Astrocyte (in vitro differentiated cells and primary cell): ENCODE data around the gene OGFOD3. TPM values are rescaled to one million over a fixed set of nuclear protein-coding genes. Genes with fewer than 3 reads are reported as not detected.
A peak's percentile ranks its signal among the peaks of the same experiment; 100 is the strongest.

ENCODE experiments used
- DNase-seq: peaks from one replicate; pipeline ENCODE4 v3.0.0-alpha.2; 2010; ENCODE audit warnings: low read depth
- FAIRE-seq: peaks from 2 replicates; lab custom pipeline; 2011; peaks lifted over from hg19 to GRCh38; lab: Jason Lieb, UNC
- H2AFZ ChIP-seq: 2 replicates; pipeline ENCODE4 v1.6.0; 2012; ENCODE audit warnings: low read depth, low read length, inconsistent platforms
- H3K27ac ChIP-seq: 2 replicates; pipeline ENCODE4 v1.5.1; 2011; ENCODE audit warnings: low read depth, low read length, inconsistent platforms
- H3K27me3 ChIP-seq: 2 replicates; pipeline ENCODE4 v1.6.0; 2011; ENCODE audit warnings: low read length, inconsistent platforms; ENCODE audit not compliant: insufficient read depth
- H3K36me3 ChIP-seq: 2 replicates; pipeline ENCODE4 v1.5.1; 2011; ENCODE audit warnings: low read length, inconsistent platforms; ENCODE audit not compliant: insufficient read depth
- H3K4me1 ChIP-seq: 2 replicates; pipeline ENCODE4 v1.5.1; 2011; ENCODE audit warnings: low read length, inconsistent platforms; ENCODE audit not compliant: insufficient read depth
- H3K4me2 ChIP-seq: 2 replicates; pipeline ENCODE4 v1.6.0; 2012; ENCODE audit warnings: low read length, inconsistent platforms
- H3K4me3 ChIP-seq: 2 replicates; pipeline ENCODE4 v1.5.1; 2011; ENCODE audit warnings: low read depth, mild to moderate bottlenecking, low read length, inconsistent platforms; ENCODE audit not compliant: insufficient read depth
- H3K79me2 ChIP-seq: 2 replicates; pipeline ENCODE4 v1.6.0; 2012; ENCODE audit warnings: mild to moderate bottlenecking, low read length, inconsistent platforms; ENCODE audit not compliant: insufficient read depth
- H3K9ac ChIP-seq: 2 replicates; pipeline ENCODE4 v1.6.0; 2012; ENCODE audit warnings: mild to moderate bottlenecking, low read length, inconsistent platforms
- H3K9me3 ChIP-seq: 2 replicates; pipeline ENCODE4 v1.5.1; 2012; ENCODE audit warnings: low read depth, mild to moderate bottlenecking, low read length, inconsistent platforms; ENCODE audit not compliant: insufficient read depth
- H4K20me1 ChIP-seq: 2 replicates; pipeline ENCODE4 v1.6.0; 2012; ENCODE audit warnings: low read length, inconsistent platforms; ENCODE audit not compliant: insufficient read depth
- H3K27ac Mint-ChIP-seq: one replicate; pipeline ENCODE4 v1.8.0; 2021; ENCODE audit warnings: mild to moderate bottlenecking, mixed read lengths; ENCODE audit not compliant: unreplicated experiment
- H3K27me3 Mint-ChIP-seq: one replicate; pipeline ENCODE4 v1.8.0; 2021; ENCODE audit warnings: low read depth, mixed read lengths; ENCODE audit not compliant: unreplicated experiment
- H3K36me3 Mint-ChIP-seq: one replicate; pipeline ENCODE4 v1.8.0; 2021; ENCODE audit warnings: low read depth, mixed read lengths; ENCODE audit not compliant: unreplicated experiment
- H3K4me1 Mint-ChIP-seq: one replicate; pipeline ENCODE4 v1.8.0; 2021; ENCODE audit warnings: low read depth, mixed read lengths; ENCODE audit not compliant: unreplicated experiment
- H3K4me3 Mint-ChIP-seq: one replicate; pipeline ENCODE4 v1.8.0; 2021; ENCODE audit warnings: mild to moderate bottlenecking, moderate library complexity, mixed read lengths; ENCODE audit not compliant: unreplicated experiment
- H3K9me3 Mint-ChIP-seq: one replicate; pipeline ENCODE4 v1.8.0; 2021; ENCODE audit warnings: mild to moderate bottlenecking, mixed read lengths; ENCODE audit not compliant: unreplicated experiment
- CTCF ChIP-seq: IDR thresholded peaks from 2 replicates; pipeline ENCODE4 v1.5.1; 2011; ENCODE audit warnings: low read depth, mild to moderate bottlenecking, inconsistent platforms, low read length, moderate library complexity; ENCODE audit not compliant: insufficient read depth
- EZH2 ChIP-seq: IDR thresholded peaks from 2 replicates; pipeline ENCODE4 v1.6.1; 2012; ENCODE audit warnings: mild to moderate bottlenecking, low read length, inconsistent platforms; ENCODE audit not compliant: insufficient read depth
- total RNA-seq: library from RNA; stranded (reverse); gene quantifications from 2 replicates; pipeline ENCODE4 v1.2.1, GENCODE V29; 2021

OGFOD3 gene
- total RNA-seq, 1 donor from 2014 or later: 20.9 TPM

DNA sequence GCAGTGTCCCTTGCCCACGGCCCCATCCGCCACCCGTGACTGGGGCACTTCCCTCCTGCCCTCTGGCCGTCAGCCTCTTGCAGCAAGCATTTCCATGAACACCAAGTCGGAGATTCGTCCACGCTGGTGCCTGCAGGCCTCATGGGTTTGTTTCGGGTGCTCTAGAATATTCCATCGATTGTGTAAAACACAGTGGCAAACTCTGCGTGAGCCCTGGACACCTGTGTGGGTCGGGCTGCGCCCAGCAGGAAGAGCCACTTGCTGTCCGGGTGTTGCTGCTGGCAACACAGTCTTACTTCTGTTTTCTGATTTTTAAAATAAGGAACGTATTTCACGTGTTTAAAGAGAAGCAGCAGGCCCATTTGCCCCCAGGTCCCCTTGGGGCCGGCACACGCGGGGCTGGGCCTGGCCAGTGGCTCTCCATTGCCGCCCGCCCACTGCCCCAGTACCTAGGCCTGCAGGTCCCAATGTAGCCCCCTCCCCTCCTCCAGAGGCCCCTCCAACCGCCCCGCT, 22.1 kb upstream of the OGFOD3 start:
- H4K20me1 ChIP-seq: peaks cover 36% of the 10 kb centered on the region
- H3K4me2 ChIP-seq: no peak overlapping the region
- no peak overlapping the region for H3K4me3 ChIP-seq
- H3K36me3 ChIP-seq: no peaks in the 10 kb centered on the region
- no peak overlapping the region for H3K9ac ChIP-seq
- no peaks in the 10 kb centered on the region for H3K27me3 ChIP-seq
- TF ChIP-seq CTCF: no peak
- TF ChIP-seq EZH2: no peak
- FAIRE-seq: no peak
- peak overlapping the region; percentile 59 for H3K27ac Mint-ChIP-seq
- no peak overlapping the region for H3K27ac ChIP-seq
- peaks cover 1% of the 10 kb centered on the region for H3K9me3 Mint-ChIP-seq
- peaks cover 8% of the 10 kb centered on the region for H3K36me3 Mint-ChIP-seq
- no peaks in the 10 kb centered on the region for H3K79me2 ChIP-seq
- peaks cover 5% of the 10 kb centered on the region for H3K4me1 ChIP-seq
- H3K4me3 Mint-ChIP-seq: no peak overlapping the region
- H3K27me3 Mint-ChIP-seq: no peaks in the 10 kb centered on the region
- H2AFZ ChIP-seq: no peak overlapping the region
- no peaks in the 10 kb centered on the region for H3K4me1 Mint-ChIP-seq
- H3K9me3 ChIP-seq: no peaks in the 10 kb centered on the region
- DNase-seq: no peak

DNA sequence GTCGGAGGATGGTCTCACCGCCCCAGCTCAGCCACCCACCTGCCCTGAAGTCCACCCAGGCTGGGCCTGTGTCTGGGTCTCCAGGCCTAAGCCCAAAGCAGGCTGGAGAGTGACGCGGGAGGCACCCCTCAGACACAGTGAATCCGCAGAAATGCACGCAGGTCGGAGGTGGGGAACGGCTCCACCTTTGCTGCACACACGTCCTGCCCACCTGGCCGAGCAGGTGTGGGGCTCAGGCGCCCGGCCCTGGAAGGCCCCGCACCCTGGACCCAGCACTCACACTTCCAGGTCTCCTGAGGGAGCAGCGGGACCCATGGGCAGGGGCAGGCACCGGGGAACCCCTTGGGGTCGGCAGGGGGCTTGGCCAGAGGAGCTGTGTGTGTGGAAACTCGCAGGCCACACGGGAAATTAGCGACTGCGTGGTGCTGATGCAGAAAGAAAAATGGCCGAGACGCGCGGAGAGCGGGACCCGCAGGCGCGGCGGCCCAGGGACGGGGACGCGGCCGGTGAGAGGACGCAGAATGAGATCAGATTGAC, 21.5 kb upstream of the OGFOD3 start:
- Mint-ChIP-seq H3K27me3 (no peaks in the 10 kb centered on the region), H3K9me3 (peaks cover 1% of the 10 kb centered on the region), H3K36me3 (peaks cover 8% of the 10 kb centered on the region), H3K4me3 (no peak overlapping the region), H3K27ac (no peak overlapping the region), H3K4me1 (peaks cover 3% of the 10 kb centered on the region)
- Histone ChIP-seq H3K4me3 (no peak overlapping the region), H3K9ac (no peak overlapping the region), H3K27ac (no peak overlapping the region), H3K4me2 (no peak overlapping the region), H3K79me2 (no peaks in the 10 kb centered on the region), H4K20me1 (peaks cover 29% of the 10 kb centered on the region), H3K9me3 (no peaks in the 10 kb centered on the region), H3K27me3 (no peaks in the 10 kb centered on the region), H2AFZ (no peak overlapping the region), H3K36me3 (no peaks in the 10 kb centered on the region), H3K4me1 (peaks cover 6% of the 10 kb centered on the region)
- DNase-seq (no peak), FAIRE-seq (no peak)
- TF ChIP-seq EZH2 (no peak), CTCF (no peak)

- H3K36me3 ChIP-seq: no peaks in the 10 kb centered on the region
These were observed 20.9 kb upstream of the OGFOD3 start for GRCh38 chr17:82439194-82439828.

More at GRCh38 chr17:82439194-82439828, 20.9 kb upstream of the OGFOD3 start:
- Histone ChIP-seq H3K79me2 (no peaks in the 10 kb centered on the region), H3K27me3 (no peaks in the 10 kb centered on the region), H3K4me1 (peaks cover 4% of the 10 kb centered on the region), H3K9me3 (no peaks in the 10 kb centered on the region), H4K20me1 (peaks cover 24% of the 10 kb centered on the region), H3K27ac (no peak overlapping the region), H3K9ac (no peak overlapping the region), H3K4me2 (no peak overlapping the region), H3K4me3 (no peak overlapping the region), H2AFZ (no peak overlapping the region)
- Mint-ChIP-seq H3K36me3 (peaks cover 5% of the 10 kb centered on the region), H3K4me3 (no peak overlapping the region), H3K27ac (no peak overlapping the region), H3K9me3 (peaks cover 1% of the 10 kb centered on the region), H3K27me3 (no peaks in the 10 kb centered on the region), H3K4me1 (peaks cover 3% of the 10 kb centered on the region)
- FAIRE-seq (no peak), DNase-seq (no peak)
- TF ChIP-seq CTCF: no peak
- no peak for TF ChIP-seq EZH2
